Measurements from ENCODE around the gene KIAA0513.
"Not testable (repeated sequence)": the region's sequence is repeated elsewhere in the genome, so short reads cannot be mapped to it uniquely, and the experiment has no call there.

KIAA0513 gene

GRCh38 chr16:85113168-85113733 is 85.7 kb downstream of the KIAA0513 start:
- DNase-seq (ENCODE audit: low read depth), result no peak

DNA sequence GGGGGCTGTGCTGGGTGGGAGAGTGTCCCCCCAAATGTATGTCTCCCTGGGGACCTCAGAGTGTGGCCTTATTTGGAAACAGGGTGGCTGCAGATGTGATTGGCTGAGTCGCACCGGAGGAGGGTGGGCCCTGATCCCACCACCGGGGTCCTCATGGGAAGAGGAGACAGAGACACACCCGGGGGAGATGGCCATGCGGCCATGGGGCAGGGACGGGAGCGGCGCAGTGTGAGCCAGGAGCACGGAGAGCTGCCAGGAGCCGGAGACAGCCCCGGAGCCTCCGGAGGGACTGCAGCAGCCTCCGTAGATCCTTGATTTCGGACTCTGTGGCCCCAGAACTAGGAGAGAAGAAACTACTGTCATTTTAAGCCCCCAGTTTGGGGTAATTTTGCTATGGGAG is 86.3 kb downstream of the KIAA0513 start:
- DNase-seq (ENCODE audit: low read depth), result no peak

DNA sequence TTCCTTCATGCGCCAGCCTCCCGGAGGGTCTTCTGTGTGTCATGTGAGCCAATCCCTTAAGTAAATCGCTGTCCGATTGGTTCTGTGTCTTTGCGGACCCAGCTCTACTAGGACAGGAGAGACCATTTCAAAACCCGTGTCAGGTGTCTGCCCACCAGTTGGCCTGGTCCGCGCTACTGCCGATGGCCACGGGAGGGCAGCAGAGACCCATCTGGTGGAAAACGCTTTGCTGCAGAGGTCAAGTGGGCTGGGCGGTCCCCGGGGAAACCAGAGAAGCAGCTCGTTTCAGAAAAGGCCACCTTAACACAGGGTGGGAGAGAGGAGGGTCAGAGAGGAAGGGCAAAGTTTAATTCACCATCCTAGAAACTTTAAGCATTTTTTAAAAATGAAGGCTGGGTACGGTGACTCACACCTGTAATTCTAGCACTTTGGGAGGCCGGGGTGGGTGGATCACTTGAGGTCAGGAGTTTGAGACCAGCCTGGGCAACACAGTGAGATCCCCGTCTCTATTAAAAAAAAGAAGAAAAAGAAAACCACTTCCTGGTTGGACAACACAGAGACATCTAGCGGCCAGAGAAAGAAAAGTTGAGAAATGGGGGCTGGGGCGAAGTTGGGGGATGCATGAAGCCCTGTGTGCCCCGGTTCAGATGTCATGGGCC is 87.4 kb downstream of the KIAA0513 start:
- peak; percentile 73 for DNase-seq (ENCODE audit: low read depth)

DNA sequence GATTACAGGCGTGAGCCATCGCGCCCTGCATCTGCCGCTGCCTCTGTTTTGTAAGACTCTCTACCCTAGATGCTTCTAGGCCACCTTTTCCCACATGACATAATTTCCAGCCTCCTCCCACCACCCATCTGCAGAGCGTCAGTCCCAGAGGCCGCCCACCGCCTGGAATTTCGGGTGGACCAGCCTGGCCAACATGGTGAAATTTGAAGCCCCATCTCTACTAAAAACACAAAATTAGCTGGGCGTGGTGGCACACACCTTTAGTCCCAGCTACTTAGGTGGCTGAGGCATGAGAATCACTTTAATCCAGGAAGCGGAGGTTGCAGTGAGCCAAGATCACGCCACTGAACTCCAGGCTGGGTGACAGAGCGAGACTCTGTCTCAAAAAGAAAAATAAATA is 89.8 kb downstream of the KIAA0513 start:
- DNase-seq (ENCODE audit: low read depth), result no peak

- no peak for DNase-seq (ENCODE audit: low read depth)
Measured at GRCh38 chr16:85120006-85120340, 92.4 kb downstream of the KIAA0513 start.

- DNase-seq (ENCODE audit: low read depth), result not testable (repeated sequence)
Measured at GRCh38 chr16:85123441-85123840, 95.8 kb downstream of the KIAA0513 start.

GRCh38 chr16:85123891-85124635 is 96.5 kb downstream of the KIAA0513 start:
- DNase-seq (ENCODE audit: low read depth), result no peak

GRCh38 chr16:85124636-85125346 is 97.2 kb downstream of the KIAA0513 start:
- DNase-seq (ENCODE audit: low read depth), result no peak

DNA sequence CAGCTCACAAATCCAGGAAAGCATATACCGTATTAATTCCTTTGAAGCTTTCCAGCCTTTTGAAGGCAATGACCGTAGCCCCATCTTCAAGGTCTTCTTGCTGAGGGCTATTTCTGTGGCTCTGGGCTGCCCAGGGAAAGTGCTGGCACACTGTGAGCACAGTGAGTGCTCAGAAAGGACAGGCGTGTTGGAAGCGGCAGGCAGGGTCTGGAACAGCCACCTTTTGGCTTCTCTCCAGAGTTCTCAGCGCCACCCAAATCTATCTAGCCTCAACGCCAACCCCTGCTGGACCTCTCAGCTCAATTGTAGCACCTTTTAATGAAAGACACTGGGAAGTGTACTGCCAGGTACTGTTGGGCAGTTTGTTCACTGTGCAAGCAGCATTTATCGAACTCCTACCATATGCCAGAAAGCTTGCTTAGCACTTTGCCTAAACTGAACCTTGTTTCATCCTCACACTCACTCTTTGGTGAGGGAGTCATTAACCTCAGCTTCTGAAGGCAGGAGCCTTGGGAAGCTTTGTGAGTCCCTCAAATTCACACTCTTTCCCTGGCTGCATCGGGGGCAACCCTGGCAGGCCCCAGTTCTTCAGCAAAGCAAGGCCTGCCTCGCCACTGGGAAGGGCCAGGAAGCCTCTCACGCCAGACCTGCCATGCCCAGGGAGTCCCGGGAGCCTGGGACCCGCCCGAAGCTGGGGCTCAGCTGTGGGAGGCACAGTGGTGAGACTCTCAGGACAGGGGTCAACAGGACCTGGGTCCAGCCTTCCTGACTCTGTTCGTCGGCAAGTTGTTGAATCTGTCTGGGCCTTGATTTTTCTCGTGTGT is 98.2 kb downstream of the KIAA0513 start:
- no peak for DNase-seq (ENCODE audit: low read depth)

DNA sequence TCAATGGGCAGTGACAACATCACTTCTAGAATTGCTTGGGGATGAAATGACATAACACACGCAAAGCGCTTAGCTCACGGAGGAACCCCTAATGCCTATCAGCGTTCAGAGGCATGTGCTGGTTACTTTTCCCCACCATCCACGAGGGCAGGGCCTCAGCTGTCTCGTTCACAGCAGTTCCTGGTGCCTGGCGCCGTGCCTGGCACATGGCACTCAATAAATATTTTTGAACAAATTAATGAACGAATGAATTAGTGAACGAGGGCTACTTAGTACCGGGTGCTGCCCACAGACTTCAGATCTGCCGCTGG is 98.8 kb downstream of the KIAA0513 start:
- no peak for DNase-seq (ENCODE audit: low read depth)

- no peak for DNase-seq (ENCODE audit: low read depth)
Measured at GRCh38 chr16:85126705-85127378, 99.2 kb downstream of the KIAA0513 start.

- DNase-seq (ENCODE audit: low read depth), result no peak
Measured at GRCh38 chr16:85127379-85127723, 99.8 kb downstream of the KIAA0513 start.

- DNase-seq (ENCODE audit: low read depth), result no peak
Measured at GRCh38 chr16:85128079-85128837, 100.7 kb downstream of the KIAA0513 start.

GRCh38 chr16:85129876-85130704 is 102.5 kb downstream of the KIAA0513 start:
- no peak for DNase-seq (ENCODE audit: low read depth)

GRCh38 chr16:85130705-85131028 is 103.1 kb downstream of the KIAA0513 start:
- DNase-seq (ENCODE audit: low read depth), result no peak

- DNase-seq (ENCODE audit: low read depth), result no peak
Measured at GRCh38 chr16:85132456-85133289, 105.1 kb downstream of the KIAA0513 start.

DNA sequence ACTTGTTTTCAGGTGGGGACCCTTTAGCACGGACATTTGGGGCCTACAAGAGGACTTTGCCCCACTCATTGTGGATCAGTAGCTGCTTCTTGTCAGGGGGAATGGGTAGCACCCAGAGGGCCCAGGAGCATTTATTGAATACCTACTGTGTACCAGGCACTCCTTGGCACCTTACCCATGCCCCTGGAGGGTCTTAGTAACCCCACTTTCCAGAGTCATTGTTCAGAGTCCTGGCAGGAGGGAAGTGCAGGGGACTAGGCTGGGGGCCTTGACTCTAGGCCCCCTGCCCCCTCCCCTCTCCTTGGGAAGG is 105.7 kb downstream of the KIAA0513 start:
- DNase-seq (ENCODE audit: low read depth), result no peak

DNA sequence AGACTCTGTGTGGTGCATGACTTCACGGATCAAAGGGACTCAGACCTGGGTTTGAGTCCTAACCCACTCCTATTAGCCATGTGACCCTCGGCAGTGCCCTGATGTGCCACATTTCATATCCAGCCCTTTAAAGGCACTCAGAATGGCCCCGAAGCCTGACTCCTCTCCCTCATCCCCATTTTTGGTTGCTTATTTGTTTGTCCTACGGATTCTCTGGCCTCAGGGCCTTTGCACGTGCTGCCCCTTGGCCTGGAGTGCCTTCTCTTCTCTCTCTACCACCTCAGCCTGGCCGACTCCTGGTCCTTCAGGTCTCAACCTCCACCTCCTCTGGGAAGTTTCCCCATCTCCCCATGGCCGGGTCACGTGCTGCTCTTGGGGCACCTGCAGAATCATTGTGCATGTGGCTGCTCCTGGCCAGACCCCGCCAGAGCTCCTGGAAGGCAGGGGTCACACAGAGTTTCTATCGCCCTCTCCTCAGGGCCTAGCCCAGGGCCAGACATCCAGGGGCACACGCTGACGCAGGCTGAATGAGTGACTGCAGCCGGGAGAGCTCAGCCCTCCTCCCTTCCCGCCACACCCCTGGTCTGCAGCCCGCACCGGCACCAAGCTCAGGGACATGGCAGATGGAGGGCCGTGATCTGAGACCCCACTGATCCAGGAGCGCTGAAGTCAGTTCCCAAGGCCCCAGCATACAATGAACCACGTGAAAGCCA is 106.6 kb downstream of the KIAA0513 start:
- DNase-seq (ENCODE audit: low read depth), result no peak

DNA sequence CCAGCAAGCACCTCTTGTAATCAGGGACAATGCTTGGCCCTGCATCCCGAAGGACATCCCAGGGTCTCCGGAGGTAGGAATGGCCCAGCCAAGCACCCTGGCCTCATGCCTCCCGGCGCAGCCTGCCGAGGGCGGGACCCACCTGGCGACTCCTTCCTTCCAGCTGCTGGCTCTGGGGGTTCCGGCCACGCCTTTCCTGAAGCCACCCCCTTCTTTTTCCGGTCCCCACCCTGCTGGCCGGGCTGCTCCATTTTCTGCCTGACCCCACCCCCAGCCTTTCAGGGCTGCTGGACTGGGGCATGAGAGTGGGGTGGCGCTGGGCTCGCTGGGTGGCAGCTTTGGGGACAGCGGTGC is 107.2 kb downstream of the KIAA0513 start:
- no peak for DNase-seq (ENCODE audit: low read depth)
